ENCODE data around the gene CCNYL1.

- TF ChIP-seq CTCF (IDR thresholded peaks at IDR 0.05; ENCODE audit: low read depth, low read length) (no peak), EZH2phosphoT487 (IDR thresholded peaks at IDR 0.05; ENCODE audit: low read depth) (no peak)
These were observed 56.2 kb downstream of the CCNYL1 start for GRCh38 chr2:207767461-207768167.

Data from OCI-LY3 (cell line).